ENCODE measurements around the gene CHST9.

The CHST9 gene

GRCh38 chr18:27057519-27058234, 127.4 kb downstream of the CHST9 start:
- ChIA-PET POLR2A (no interaction called here), CTCF (no interaction called here)
- no peak for DNase-seq (ENCODE audit: extremely low spot score)
- TF ChIP-seq ZNF384 (IDR thresholded peaks at IDR 0.05) (no peak), FOXM1 (IDR thresholded peaks at IDR 0.05; ENCODE audit: borderline replicate concordance) (no peak), BHLHE40 (IDR thresholded peaks at IDR 0.05; ENCODE audit: borderline replicate concordance) (no peak), ELF4 (IDR thresholded peaks at IDR 0.05) (no peak)

- POLR2A ChIA-PET: no interaction called here
- DNase-seq (ENCODE audit: extremely low spot score): no peak
- no peak for TF ChIP-seq LEF1 (IDR thresholded peaks at IDR 0.05; ENCODE audit: borderline replicate concordance)
- no peak for TF ChIP-seq ELF4 (IDR thresholded peaks at IDR 0.05)
- TF ChIP-seq SP1 (IDR thresholded peaks at IDR 0.05): no peak
- no peak for TF ChIP-seq CTBP1 (IDR thresholded peaks at IDR 0.05; ENCODE audit: borderline replicate concordance)
- no peak for TF ChIP-seq FOXK2 (IDR thresholded peaks at IDR 0.05)
- no peak for TF ChIP-seq L3MBTL2 (conservative IDR thresholded peaks at IDR 0.05)
- TF ChIP-seq TARDBP (IDR thresholded peaks at IDR 0.05): no peak
- CTCF ChIA-PET: no interaction called here
Observed at GRCh38 chr18:27054926-27055325, 130.2 kb downstream of the CHST9 start.

GRCh38 chr18:27049969-27050368, 135.1 kb downstream of the CHST9 start:
- ChIA-PET POLR2A (no interaction called here), CTCF (no interaction called here)
- DNase-seq (ENCODE audit: extremely low spot score): no peak
- TF ChIP-seq FOXA1 (IDR thresholded peaks at IDR 0.05) (no peak), SP1 (IDR thresholded peaks at IDR 0.05) (no peak), FOXM1 (IDR thresholded peaks at IDR 0.05; ENCODE audit: borderline replicate concordance) (no peak), L3MBTL2 (conservative IDR thresholded peaks at IDR 0.05) (no peak), FOXK2 (IDR thresholded peaks at IDR 0.05) (no peak), NFRKB (IDR thresholded peaks at IDR 0.05) (no peak), ELF4 (IDR thresholded peaks at IDR 0.05) (no peak), HDGF (IDR thresholded peaks at IDR 0.05; ENCODE audit: borderline replicate concordance) (no peak), LEF1 (IDR thresholded peaks at IDR 0.05; ENCODE audit: borderline replicate concordance) (no peak), BHLHE40 (IDR thresholded peaks at IDR 0.05; ENCODE audit: borderline replicate concordance) (no peak), ARNT (IDR thresholded peaks at IDR 0.05) (no peak), CTBP1 (IDR thresholded peaks at IDR 0.05; ENCODE audit: borderline replicate concordance) (no peak), SUZ12 (IDR thresholded peaks at IDR 0.05) (no peak), ZNF384 (IDR thresholded peaks at IDR 0.05) (no peak)

DNA sequence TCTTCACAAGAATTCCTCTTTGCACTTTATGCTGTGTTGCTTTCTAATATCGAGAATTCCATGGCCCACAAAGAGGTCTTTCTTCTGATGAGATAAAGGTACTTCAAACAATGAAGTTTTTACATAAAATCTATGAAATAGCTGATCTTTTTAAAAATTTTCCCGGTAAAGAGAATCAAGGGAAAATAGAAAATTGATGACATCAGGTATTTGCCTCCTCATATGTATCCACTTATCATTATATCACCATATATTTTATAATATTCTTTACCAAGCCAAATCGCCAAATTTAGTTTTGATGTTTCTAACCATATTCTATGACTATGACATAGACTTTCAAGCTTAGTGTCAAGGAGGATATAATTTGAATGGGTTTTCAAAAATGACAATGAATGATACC, 139.8 kb downstream of the CHST9 start:
- no peak for DNase-seq (ENCODE audit: extremely low spot score)
- CTCF ChIA-PET: no interaction called here
- POLR2A ChIA-PET: no interaction called here
- TF ChIP-seq, protein P1, sequence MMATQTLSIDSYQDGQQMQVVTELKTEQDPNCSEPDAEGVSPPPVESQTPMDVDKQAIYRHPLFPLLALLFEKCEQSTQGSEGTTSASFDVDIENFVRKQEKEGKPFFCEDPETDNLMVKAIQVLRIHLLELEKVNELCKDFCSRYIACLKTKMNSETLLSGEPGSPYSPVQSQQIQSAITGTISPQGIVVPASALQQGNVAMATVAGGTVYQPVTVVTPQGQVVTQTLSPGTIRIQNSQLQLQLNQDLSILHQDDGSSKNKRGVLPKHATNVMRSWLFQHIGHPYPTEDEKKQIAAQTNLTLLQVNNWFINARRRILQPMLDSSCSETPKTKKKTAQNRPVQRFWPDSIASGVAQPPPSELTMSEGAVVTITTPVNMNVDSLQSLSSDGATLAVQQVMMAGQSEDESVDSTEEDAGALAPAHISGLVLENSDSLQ (IDR thresholded peaks at IDR 0.05): no peak
- TF ChIP-seq ELF4 (IDR thresholded peaks at IDR 0.05): no peak
- TF ChIP-seq FOXA1 (IDR thresholded peaks at IDR 0.05): no peak
- no peak for TF ChIP-seq SUZ12 (IDR thresholded peaks at IDR 0.05)
- TF ChIP-seq ZNF384 (IDR thresholded peaks at IDR 0.05): no peak
- no peak for TF ChIP-seq SP1 (IDR thresholded peaks at IDR 0.05)
- no peak for TF ChIP-seq FOXM1 (IDR thresholded peaks at IDR 0.05; ENCODE audit: borderline replicate concordance)
- TF ChIP-seq LEF1 (IDR thresholded peaks at IDR 0.05; ENCODE audit: borderline replicate concordance): no peak
- TF ChIP-seq FOXK2 (IDR thresholded peaks at IDR 0.05): no peak
- TF ChIP-seq BHLHE40 (IDR thresholded peaks at IDR 0.05; ENCODE audit: borderline replicate concordance): no peak
- TF ChIP-seq L3MBTL2 (conservative IDR thresholded peaks at IDR 0.05): no peak
- no peak for TF ChIP-seq ARNT (IDR thresholded peaks at IDR 0.05)
- no peak for TF ChIP-seq NFRKB (IDR thresholded peaks at IDR 0.05)
- no peak for TF ChIP-seq TARDBP (IDR thresholded peaks at IDR 0.05)
- TF ChIP-seq CTBP1 (IDR thresholded peaks at IDR 0.05; ENCODE audit: borderline replicate concordance): no peak
- TF ChIP-seq HDGF (IDR thresholded peaks at IDR 0.05; ENCODE audit: borderline replicate concordance): no peak

- TF ChIP-seq ELF4 (IDR thresholded peaks at IDR 0.05) (no peak), ARNT (IDR thresholded peaks at IDR 0.05) (no peak), SUZ12 (IDR thresholded peaks at IDR 0.05) (no peak), CTBP1 (IDR thresholded peaks at IDR 0.05; ENCODE audit: borderline replicate concordance) (no peak), BHLHE40 (IDR thresholded peaks at IDR 0.05; ENCODE audit: borderline replicate concordance) (no peak), FOXK2 (IDR thresholded peaks at IDR 0.05) (no peak), L3MBTL2 (conservative IDR thresholded peaks at IDR 0.05) (no peak), LEF1 (IDR thresholded peaks at IDR 0.05; ENCODE audit: borderline replicate concordance) (no peak), HDGF (IDR thresholded peaks at IDR 0.05; ENCODE audit: borderline replicate concordance) (no peak), FOXA1 (IDR thresholded peaks at IDR 0.05) (no peak), FOXM1 (IDR thresholded peaks at IDR 0.05; ENCODE audit: borderline replicate concordance) (no peak), NFRKB (IDR thresholded peaks at IDR 0.05) (no peak), ZNF384 (IDR thresholded peaks at IDR 0.05) (no peak), TARDBP (IDR thresholded peaks at IDR 0.05) (no peak), SP1 (IDR thresholded peaks at IDR 0.05) (no peak)
- TF ChIP-seq, protein P1 (IDR thresholded peaks at IDR 0.05): no peak
- DNase-seq (ENCODE audit: extremely low spot score): no peak
- POLR2A ChIA-PET: no interaction called here
- CTCF ChIA-PET: no interaction called here
Observed at GRCh38 chr18:27042177-27042576, 142.9 kb downstream of the CHST9 start.

GRCh38 chr18:27040796-27041195, 144.3 kb downstream of the CHST9 start:
- ChIA-PET POLR2A (no interaction called here), CTCF (no interaction called here)
- TF ChIP-seq FOXK2 (IDR thresholded peaks at IDR 0.05): no peak
- no peak for TF ChIP-seq NFRKB (IDR thresholded peaks at IDR 0.05)
- TF ChIP-seq ZNF384 (IDR thresholded peaks at IDR 0.05): no peak
- no peak for TF ChIP-seq FOXM1 (IDR thresholded peaks at IDR 0.05; ENCODE audit: borderline replicate concordance)
- TF ChIP-seq ARNT (IDR thresholded peaks at IDR 0.05): no peak
- TF ChIP-seq, protein P1 (IDR thresholded peaks at IDR 0.05): no peak
- TF ChIP-seq FOXA1 (IDR thresholded peaks at IDR 0.05): no peak
- no peak for TF ChIP-seq SP1 (IDR thresholded peaks at IDR 0.05)
- no peak for DNase-seq (ENCODE audit: extremely low spot score)

All from HEK293T (cell line).